Measurements from ENCODE around the gene CDH2. TPM values are rescaled to one million over a fixed set of nuclear protein-coding genes. Genes with fewer than 3 reads are reported as not detected.

Gene CDH2
- total RNA-seq, 4 donors from 2014 or later: 0.20 to 4.4 (median 1.1) TPM; not detected in 1

- no peak for DNase-seq
- Histone ChIP-seq H3K27ac (no peak overlapping the region), H3K4me1 (no peaks in the 10 kb centered on the region), H3K27me3 (no peaks in the 10 kb centered on the region), H3K36me3 (no peaks in the 10 kb centered on the region), H3K4me3 (no peak overlapping the region), H3K9me3 (no peaks in the 10 kb centered on the region)
- no peak for TF ChIP-seq CTCF (IDR thresholded peaks at IDR 0.05)
- TF ChIP-seq POLR2A (IDR thresholded peaks at IDR 0.05): no peak
- no peak for TF ChIP-seq POLR2AphosphoS5 (IDR thresholded peaks at IDR 0.05)
- TF ChIP-seq EP300 (IDR thresholded peaks at IDR 0.05; ENCODE audit: low read depth): no peak
- WGBS, 2 donors (ENCODE audit: low coverage in 1 of 2): 80 to 88% methylated on average over 3 to 4 of the region's 4 CpGs
- intact Hi-C loops (cut with DNase I; ENCODE audit: low total_unique reads): no loop called here
- in situ Hi-C loops (cut with MboI; ENCODE audit: low pct_ligation_motif_present in 1 of 4, low pct_unique_long_range_greater_than_20kb in 1 of 4, low sequenced_read_pairs in 3 of 4): no loop called here
Measured at GRCh38 chr18:27966881-27967280, 210.0 kb downstream of the CDH2 start.

- Histone ChIP-seq H3K4me1 (no peaks in the 10 kb centered on the region), H3K36me3 (no peaks in the 10 kb centered on the region), H3K27me3 (no peaks in the 10 kb centered on the region), H3K9me3 (no peaks in the 10 kb centered on the region), H3K4me3 (no peak overlapping the region), H3K27ac (no peak overlapping the region)
- in situ Hi-C loops (cut with MboI; ENCODE audit: low pct_ligation_motif_present in 1 of 4, low pct_unique_long_range_greater_than_20kb in 1 of 4, low sequenced_read_pairs in 3 of 4) (no loop called here), intact Hi-C loops (cut with DNase I; ENCODE audit: low total_unique reads) (no loop called here)
- DNase-seq: no peak
- WGBS, 2 donors (ENCODE audit: low coverage in 1 of 2): 7 to 17% methylated on average over 1 of the region's 1 CpG
- TF ChIP-seq EP300 (IDR thresholded peaks at IDR 0.05; ENCODE audit: low read depth) (no peak), POLR2A (IDR thresholded peaks at IDR 0.05) (no peak), CTCF (IDR thresholded peaks at IDR 0.05) (no peak), POLR2AphosphoS5 (IDR thresholded peaks at IDR 0.05) (no peak)
Measured at GRCh38 chr18:27964811-27965210, 212.1 kb downstream of the CDH2 start.

- no peak for DNase-seq
- Histone ChIP-seq H3K27ac (no peak overlapping the region), H3K9me3 (no peaks in the 10 kb centered on the region), H3K36me3 (no peaks in the 10 kb centered on the region), H3K27me3 (no peaks in the 10 kb centered on the region), H3K4me1 (no peaks in the 10 kb centered on the region), H3K4me3 (no peak overlapping the region)
- in situ Hi-C loops (cut with MboI; ENCODE audit: low pct_ligation_motif_present in 1 of 4, low pct_unique_long_range_greater_than_20kb in 1 of 4, low sequenced_read_pairs in 3 of 4) (no loop called here), intact Hi-C loops (cut with DNase I; ENCODE audit: low total_unique reads) (no loop called here)
- TF ChIP-seq EP300 (IDR thresholded peaks at IDR 0.05; ENCODE audit: low read depth): no peak
- TF ChIP-seq POLR2A (IDR thresholded peaks at IDR 0.05): no peak
- TF ChIP-seq POLR2AphosphoS5 (IDR thresholded peaks at IDR 0.05): no peak
- no peak for TF ChIP-seq CTCF (IDR thresholded peaks at IDR 0.05)
Measured at GRCh38 chr18:27959101-27959500, 217.8 kb downstream of the CDH2 start.

- no peak for DNase-seq
- no peaks in the 10 kb centered on the region for H3K9me3 ChIP-seq
- H3K27me3 ChIP-seq: no peaks in the 10 kb centered on the region
- no peaks in the 10 kb centered on the region for H3K4me1 ChIP-seq
- H3K36me3 ChIP-seq: no peaks in the 10 kb centered on the region
- WGBS, 2 donors (ENCODE audit: low coverage in 1 of 2): 59 to 64% methylated on average over 6 of the region's 6 CpGs
- no peak overlapping the region for H3K4me3 ChIP-seq
- intact Hi-C loops (cut with DNase I; ENCODE audit: low total_unique reads): no loop called here
- in situ Hi-C loops (cut with MboI; ENCODE audit: low pct_ligation_motif_present in 1 of 4, low pct_unique_long_range_greater_than_20kb in 1 of 4, low sequenced_read_pairs in 3 of 4): no loop called here
- TF ChIP-seq POLR2AphosphoS5 (IDR thresholded peaks at IDR 0.05) (no peak), EP300 (IDR thresholded peaks at IDR 0.05; ENCODE audit: low read depth) (no peak), POLR2A (IDR thresholded peaks at IDR 0.05) (no peak), CTCF (IDR thresholded peaks at IDR 0.05) (no peak)
- H3K27ac ChIP-seq: no peak overlapping the region
Measured at GRCh38 chr18:27956001-27956640, 220.8 kb downstream of the CDH2 start.

All from transverse colon (tissue), 4 donors.